Measurements from ENCODE around the gene KCNQ1.

DNA sequence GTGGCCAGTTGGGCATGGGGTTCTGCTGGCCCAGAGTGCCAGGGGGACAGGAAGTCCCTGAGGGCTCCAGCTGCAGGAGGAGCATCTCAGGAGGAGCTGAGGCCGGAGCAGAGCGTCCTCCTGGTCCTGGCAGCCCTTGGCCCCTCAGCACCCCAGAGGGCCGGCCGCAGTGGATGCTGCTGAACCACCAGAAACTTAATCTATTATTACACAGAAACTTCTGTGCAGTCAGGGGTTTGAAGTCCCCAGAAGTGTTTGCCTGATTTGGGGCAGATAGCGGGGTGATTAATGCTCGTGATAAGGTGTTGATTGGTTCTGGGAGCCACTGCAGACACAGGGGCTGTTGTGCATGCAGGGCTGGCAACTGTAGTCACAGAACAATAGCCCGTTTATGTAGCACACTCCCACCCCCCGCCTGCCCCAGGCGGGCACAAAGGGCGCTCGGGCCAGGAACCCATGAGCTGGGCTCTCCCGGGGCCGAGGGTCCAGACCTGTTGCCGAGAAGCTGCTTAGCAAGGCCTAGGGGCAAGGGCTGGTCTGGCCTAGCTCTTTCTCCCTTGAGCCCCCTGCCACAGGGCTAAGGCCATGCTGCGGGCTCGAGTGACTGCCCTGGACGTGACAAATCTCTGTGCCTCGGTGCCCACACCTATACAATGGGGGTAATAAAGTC lies 284.0 kb downstream of the KCNQ1 start:
- TF ChIP-seq POLR2AphosphoS5 (IDR thresholded peaks at IDR 0.05; ENCODE audit: low read depth, low read length) (no peak), POLR2A (IDR thresholded peaks at IDR 0.05; ENCODE audit: low read depth, low read length) (no peak), SPI1 (IDR thresholded peaks at IDR 0.05; ENCODE audit: low read depth, low read length) (no peak), TAF1 (IDR thresholded peaks at IDR 0.05; ENCODE audit: low read depth, low read length) (no peak)

Data from GM12891 (cell line).